GM23248 (cell line): ENCODE measurements around the gene ZNF382. TPM values are rescaled to one million over a fixed set of nuclear protein-coding genes. Genes with fewer than 3 reads are reported as not detected.
A peak's percentile ranks its signal among the peaks of the same experiment; 100 is the strongest.

ENCODE experiments used
- DNase-seq: peaks from one replicate; pipeline ENCODE4 v3.0.0-alpha.2; 2015
- H2AFZ ChIP-seq: fragments of 200-600 bp; sonication (generic); 2 replicates; pipeline ENCODE4 v1.6.1; 2016; ENCODE audit warnings: antibody characterized with exemption
- H3F3A ChIP-seq: fragments of 200-600 bp; sonication (generic); 2 replicates; pipeline ENCODE4 v1.6.1; 2016; ENCODE audit warnings: mild to moderate bottlenecking, antibody characterized with exemption, mixed run types; ENCODE audit not compliant: insufficient read depth
- H3K27ac ChIP-seq: fragments of 200-600 bp; sonication (generic); 2 replicates; pipeline ENCODE4 v1.5.1; 2016; ENCODE audit warnings: mild to moderate bottlenecking
- H3K27me3 ChIP-seq: fragments of 200-600 bp; sonication (generic); replicated peaks from 2 replicates; pipeline ENCODE4 v1.6.1; 2016; ENCODE audit warnings: mild to moderate bottlenecking; ENCODE audit not compliant: insufficient read depth
- H3K36me3 ChIP-seq: fragments of 200-600 bp; sonication (generic); 2 replicates; pipeline ENCODE4 v1.6.1; 2016; ENCODE audit warnings: low read depth, mild to moderate bottlenecking
- H3K4me1 ChIP-seq: fragments of 200-600 bp; sonication (generic); 2 replicates; pipeline ENCODE4 v1.6.1; 2016; ENCODE audit warnings: mild to moderate bottlenecking; ENCODE audit not compliant: insufficient read depth
- H3K4me2 ChIP-seq: fragments of 200-600 bp; sonication (generic); one replicate; pipeline ENCODE4 v1.6.1; 2016; ENCODE audit warnings: mild to moderate bottlenecking; ENCODE audit not compliant: unreplicated experiment
- H3K4me3 ChIP-seq: fragments of 200-600 bp; sonication (generic); 2 replicates; pipeline ENCODE4 v1.5.1; 2016; ENCODE audit warnings: mild to moderate bottlenecking
- H3K79me2 ChIP-seq: fragments of 200-600 bp; sonication (generic); 2 replicates; pipeline ENCODE4 v1.6.1; 2016; ENCODE audit warnings: mild to moderate bottlenecking; ENCODE audit not compliant: insufficient read depth
- H3K9ac ChIP-seq: fragments of 200-600 bp; sonication (generic); 2 replicates; pipeline ENCODE4 v1.6.1; 2016; ENCODE audit warnings: mild to moderate bottlenecking
- H3K9me2 ChIP-seq: fragments of 200-600 bp; sonication (generic); 2 replicates; pipeline ENCODE4 v1.6.1; 2016; ENCODE audit warnings: mixed run types, mild to moderate bottlenecking, moderate library complexity; ENCODE audit not compliant: insufficient read depth
- H3K9me3 ChIP-seq: fragments of 200-600 bp; sonication (generic); one replicate; pipeline ENCODE4 v1.6.1; 2017; ENCODE audit warnings: low read depth
- H4K20me1 ChIP-seq: fragments of 200-600 bp; sonication (generic); 2 replicates; pipeline ENCODE4 v1.6.0; 2016; ENCODE audit not compliant: insufficient read depth
- EZH2 ChIP-seq: fragments of 200-600 bp; sonication (generic); IDR thresholded peaks from 2 replicates; pipeline ENCODE4 v1.6.1; 2018; ENCODE audit warnings: antibody characterized with exemption, mild to moderate bottlenecking; ENCODE audit not compliant: insufficient read depth, poor library complexity, severe bottlenecking
- EZH2phosphoT487 ChIP-seq: fragments of 200-600 bp; sonication (generic); IDR thresholded peaks from 2 replicates; pipeline ENCODE4 v1.6.1; 2018; ENCODE audit warnings: antibody characterized with exemption, moderate library complexity, mild to moderate bottlenecking, low read depth; ENCODE audit not compliant: insufficient read depth
- WGBS, 2 experiments: methylation state at CpG; one replicate each; pipeline ENCODE4 v1.1.6; 2015 to 2017; ENCODE audit warnings: low lambda C conversion rate in 2 of 2, low coverage in 1 of 2; ENCODE audit errors: missing lambda C conversion rate in 2 of 2; 5-methylcytosine and 5-hydroxymethylcytosine counted together
- in situ Hi-C: fragments of 300-500 bp; cut with MboI; formaldehyde crosslinking; loops from 2 replicates; pipeline ENCODE4 v1.15.0; 2020
- polyA plus RNA-seq: library from polyadenylated mRNA; unstranded; fragments of >200 nt; fragmentation: Nextera tagmentation; extraction: Ambion mirVana; gene quantifications from 2 replicates; pipeline ENCODE4 v1.2.1, GENCODE V29; 2016
- total RNA-seq: library from RNA; depleted of rRNA; stranded (reverse); fragments of >200 nt; shearing (Covaris generic); gene quantifications from 2 replicates; pipeline ENCODE4 v1.2.3, GENCODE V29; 2014

Gene ZNF382
- total and polyA plus RNA-seq, 2 experiments from 2014 or later: 5.3 to 11.1 TPM

GRCh38 chr19:36638862-36639510 lies 33.9 kb downstream of the ZNF382 start:
- Histone ChIP-seq H3K79me2 (no peaks in the 10 kb centered on the region), H3K9me2 (no peaks in the 10 kb centered on the region), H3K27me3 (no peaks in the 10 kb centered on the region), H3K4me2 (no peak overlapping the region), H3K4me3 (no peak overlapping the region), H3K36me3 (peaks cover 46% of the 10 kb centered on the region), H3K9ac (no peak overlapping the region), H3K27ac (no peak overlapping the region), H3F3A (peaks cover 18% of the 10 kb centered on the region), H2AFZ (no peak overlapping the region), H4K20me1 (no peaks in the 10 kb centered on the region), H3K4me1 (no peaks in the 10 kb centered on the region), H3K9me3 (peaks cover 17% of the 10 kb centered on the region)
- TF ChIP-seq EZH2phosphoT487 (no peak), EZH2 (no peak)
- peak; percentile 1 for DNase-seq
- WGBS, 2 experiments: 90 to 96% methylated on average over 5 of the region's 5 CpGs
- in situ Hi-C loops: no loop called here

DNA sequence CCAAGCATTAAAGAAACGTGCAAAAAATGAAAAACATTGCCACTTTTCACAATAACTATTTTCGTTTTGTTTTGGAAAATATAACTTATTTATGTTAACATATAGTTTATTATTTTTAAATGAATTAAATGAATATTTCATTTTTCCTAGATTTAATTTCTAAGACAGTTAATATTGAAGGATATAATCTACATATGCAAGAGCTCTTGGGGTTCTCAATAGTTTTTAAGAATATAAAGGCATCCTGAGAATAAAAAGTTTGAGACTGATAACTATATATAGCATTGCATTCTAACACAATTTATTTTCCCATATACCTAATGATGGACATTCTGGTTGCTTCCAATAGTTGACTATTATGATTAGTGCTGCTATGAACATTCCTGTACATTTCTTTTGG lies 41.6 kb downstream of the ZNF382 start:
- Histone ChIP-seq H4K20me1 (no peaks in the 10 kb centered on the region), H3K4me1 (no peaks in the 10 kb centered on the region), H3F3A (no peaks in the 10 kb centered on the region), H3K4me3 (no peak overlapping the region), H3K4me2 (no peak overlapping the region), H3K36me3 (peaks cover 81% of the 10 kb centered on the region), H3K9me2 (no peaks in the 10 kb centered on the region), H3K9me3 (peaks cover 11% of the 10 kb centered on the region), H3K27me3 (no peaks in the 10 kb centered on the region), H3K9ac (no peak overlapping the region), H2AFZ (no peak overlapping the region), H3K27ac (no peak overlapping the region), H3K79me2 (no peaks in the 10 kb centered on the region)
- 91 to 93% methylated on average over 2 of the region's 2 CpGs for WGBS, 2 experiments
- in situ Hi-C loops: no loop called here
- DNase-seq: no peak
- TF ChIP-seq EZH2 (no peak), EZH2phosphoT487 (no peak)

GRCh38 chr19:36652958-36653357 lies 47.8 kb downstream of the ZNF382 start:
- H3K9me3 ChIP-seq: peaks cover 7% of the 10 kb centered on the region
- no peak for DNase-seq
- no peaks in the 10 kb centered on the region for H3K27me3 ChIP-seq

GRCh38 chr19:36665832-36666231 lies 60.7 kb downstream of the ZNF382 start:
- Histone ChIP-seq H4K20me1 (no peaks in the 10 kb centered on the region), H3K27ac (no peak overlapping the region), H3K4me1 (no peaks in the 10 kb centered on the region), H3F3A (no peaks in the 10 kb centered on the region), H3K36me3 (peaks cover 22% of the 10 kb centered on the region), H3K4me2 (peak overlapping the region; percentile 82), H3K9me2 (no peaks in the 10 kb centered on the region), H3K9me3 (no peaks in the 10 kb centered on the region), H3K27me3 (no peaks in the 10 kb centered on the region), H3K9ac (peak overlapping the region; percentile 95), H3K79me2 (peaks cover 53% of the 10 kb centered on the region), H2AFZ (peak overlapping the region; percentile 100), H3K4me3 (peak overlapping the region; percentile 100)
- TF ChIP-seq EZH2 (no peak), EZH2phosphoT487 (no peak)
- in situ Hi-C loops: no loop called here
- 70 to 78% methylated on average over 7 to 14 of the region's 14 CpGs for WGBS, 2 experiments
- no peak for DNase-seq

More at GRCh38 chr19:36652958-36653357, 47.8 kb downstream of the ZNF382 start:
- Histone ChIP-seq H3K9ac (no peak overlapping the region), H3K4me1 (no peaks in the 10 kb centered on the region), H2AFZ (no peak overlapping the region), H3K9me2 (no peaks in the 10 kb centered on the region), H3K4me3 (no peak overlapping the region), H3K27ac (no peak overlapping the region), H3F3A (no peaks in the 10 kb centered on the region), H3K4me2 (no peak overlapping the region), H4K20me1 (no peaks in the 10 kb centered on the region), H3K79me2 (no peaks in the 10 kb centered on the region), H3K36me3 (peaks cover 91% of the 10 kb centered on the region)
- TF ChIP-seq EZH2 (no peak), EZH2phosphoT487 (no peak)
- in situ Hi-C loops: no loop called here
- WGBS, 2 experiments: 91 to 100% methylated on average over 1 of the region's 1 CpG
